Measurements from ENCODE around the gene KRTAP10-1. TPM values are rescaled to one million over a fixed set of nuclear protein-coding genes. Genes with fewer than 3 reads are reported as not detected.

Gene KRTAP10-1
- total RNA-seq, 1 experiment from 2014 or later: not detected

DNA sequence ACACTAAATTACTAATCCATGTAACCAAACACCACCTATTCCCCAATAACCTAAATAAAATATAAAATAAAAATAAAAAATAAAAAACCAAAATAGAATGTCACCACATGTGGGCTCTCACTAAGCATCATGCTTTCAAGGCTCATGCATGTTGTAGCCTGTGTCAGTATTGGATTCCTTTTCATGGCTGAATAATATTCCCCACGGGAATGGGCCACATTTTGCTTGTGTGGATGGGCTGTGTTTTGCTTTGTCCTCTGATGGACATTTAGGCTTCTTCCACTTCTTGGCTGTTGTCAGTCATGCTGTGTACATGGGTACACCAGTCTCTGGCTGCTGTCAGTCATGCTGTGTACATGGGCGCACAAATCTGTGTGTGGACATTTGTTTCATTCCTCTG lies 49.1 kb upstream of the KRTAP10-1 start:
- Histone ChIP-seq H3K56ac (ENCODE audit: insufficient read length, low read depth, low read length) (no peak overlapping the region), H3K14ac (ENCODE audit: insufficient read depth, low read length) (no peak overlapping the region), H3K9me3 (ENCODE audit: control insufficient read depth, low read depth, low read length) (no peaks in the 10 kb centered on the region), H3K23me2 (ENCODE audit: insufficient read length, low read depth, low read length, poor library complexity, severe bottlenecking) (no peaks in the 10 kb centered on the region), H3K9ac (ENCODE audit: extremely low read depth, insufficient read length, low read length) (no peak overlapping the region), H2AK5ac (ENCODE audit: insufficient read length, low read length) (no peak overlapping the region), H2BK15ac (ENCODE audit: low read depth, low read length) (no peak overlapping the region), H3K18ac (ENCODE audit: insufficient read length, low read depth, low read length) (no peak overlapping the region), H2BK5ac (ENCODE audit: insufficient read length, low read length) (no peak overlapping the region), H2AFZ (ENCODE audit: low read length) (no peak overlapping the region), H3K4me1 (ENCODE audit: insufficient read depth, low read length) (no peaks in the 10 kb centered on the region; the same call in 1 of the 2 replicates), H4K8ac (replicated peaks; ENCODE audit: insufficient read length, low read depth, low read length) (no peak overlapping the region), H2BK20ac (ENCODE audit: low read depth, low read length, poor library complexity, severe bottlenecking) (no peak overlapping the region), H3K23ac (ENCODE audit: insufficient read length, low read depth, low read length) (no peak overlapping the region), H3K79me1 (ENCODE audit: insufficient read depth, low read depth, low read length, poor library complexity, severe bottlenecking) (no peaks in the 10 kb centered on the region), H4K91ac (ENCODE audit: insufficient read length, low read depth, low read length) (no peak overlapping the region), H3K4me2 (ENCODE audit: insufficient read depth, insufficient read length, low read length) (no peak overlapping the region), H3K4ac (ENCODE audit: low read depth, low read length) (no peak overlapping the region), H2BK120ac (ENCODE audit: low read depth, low read length, poor library complexity, severe bottlenecking) (no peak overlapping the region), H3K79me2 (ENCODE audit: insufficient read depth, low read length) (no peaks in the 10 kb centered on the region), H2BK12ac (ENCODE audit: insufficient read length, low read depth, low read length) (no peak overlapping the region), H3K27ac (ENCODE audit: insufficient read length, low read depth, low read length) (no peak overlapping the region), H3K27me3 (ENCODE audit: insufficient read depth, low read length) (no peaks in the 10 kb centered on the region), H3T11ph (ENCODE audit: low read length) (no peak overlapping the region), H4K5ac (ENCODE audit: insufficient read length, low read depth, low read length) (no peak overlapping the region), H4K20me1 (ENCODE audit: control insufficient read depth, insufficient read depth, insufficient read length) (no peaks in the 10 kb centered on the region)
- Mint-ChIP-seq H3K36me3 (ENCODE audit: insufficient read depth in 1 of 3, low read depth in 3 of 3) (no peaks in the 10 kb centered on the region), H3K9me3 (peaks cover 0 to 3% of the 10 kb centered on the region in 2 experiments; a peak in 2 of 5 replicates), H3K27ac (no peak overlapping the region), H3K4me1 (peaks cover 26 to 27% of the 10 kb centered on the region in 2 experiments), H3K4me3 (no peak overlapping the region), H3K27me3 (ENCODE audit: low read depth) (peaks cover 7% of the 10 kb centered on the region; the same call in 1 of the 2 replicates)
- TF ChIP-seq, protein P1, sequence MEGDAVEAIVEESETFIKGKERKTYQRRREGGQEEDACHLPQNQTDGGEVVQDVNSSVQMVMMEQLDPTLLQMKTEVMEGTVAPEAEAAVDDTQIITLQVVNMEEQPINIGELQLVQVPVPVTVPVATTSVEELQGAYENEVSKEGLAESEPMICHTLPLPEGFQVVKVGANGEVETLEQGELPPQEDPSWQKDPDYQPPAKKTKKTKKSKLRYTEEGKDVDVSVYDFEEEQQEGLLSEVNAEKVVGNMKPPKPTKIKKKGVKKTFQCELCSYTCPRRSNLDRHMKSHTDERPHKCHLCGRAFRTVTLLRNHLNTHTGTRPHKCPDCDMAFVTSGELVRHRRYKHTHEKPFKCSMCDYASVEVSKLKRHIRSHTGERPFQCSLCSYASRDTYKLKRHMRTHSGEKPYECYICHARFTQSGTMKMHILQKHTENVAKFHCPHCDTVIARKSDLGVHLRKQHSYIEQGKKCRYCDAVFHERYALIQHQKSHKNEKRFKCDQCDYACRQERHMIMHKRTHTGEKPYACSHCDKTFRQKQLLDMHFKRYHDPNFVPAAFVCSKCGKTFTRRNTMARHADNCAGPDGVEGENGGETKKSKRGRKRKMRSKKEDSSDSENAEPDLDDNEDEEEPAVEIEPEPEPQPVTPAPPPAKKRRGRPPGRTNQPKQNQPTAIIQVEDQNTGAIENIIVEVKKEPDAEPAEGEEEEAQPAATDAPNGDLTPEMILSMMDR (conservative IDR thresholded peaks at IDR 0.05): no peak
- no peak for DNase-seq
- no CpG with 5 or more reads among the region's 2 CpGs for WGBS (ENCODE audit: extremely low coverage, insufficient read length, low lambda C conversion rate)
